Measurements from ENCODE around the gene WNT5A. TPM values are rescaled to one million over a fixed set of nuclear protein-coding genes. Genes with fewer than 3 reads are reported as not detected.

WNT5A gene
- total and polyA plus RNA-seq, 2 of the 4 experiments (the other 2 are of a cell fraction), result 224 to 231 TPM

- no peak overlapping the region for H4K91ac ChIP-seq (ENCODE audit: insufficient read depth, low read depth, low read length)
- H2BK15ac ChIP-seq (ENCODE audit: low read depth, low read length), result no peak overlapping the region; the same call in 2 of the 3 replicates
- no peak overlapping the region for H2AK9ac ChIP-seq (replicated peaks; ENCODE audit: low read depth, low read length, poor library complexity)
- H3K27ac ChIP-seq (ENCODE audit: insufficient read depth, low read length), result no peak overlapping the region
- no peak overlapping the region for H3K56ac ChIP-seq (ENCODE audit: extremely low read depth, insufficient read depth, low read length)
- H3K4me1 ChIP-seq (ENCODE audit: control insufficient read depth, insufficient read depth, low read length), result peaks cover 2% of the 10 kb centered on the region; the same call in 1 of the 2 replicates
- POLR2A ChIA-PET (ENCODE audit: unreplicated experiment), result no interaction called here
- CTCF ChIA-PET, result no interaction called here
- no peak overlapping the region for H4K8ac ChIP-seq (ENCODE audit: low read depth in 2 of 2, low read length in 2 of 2)
- no peaks in the 10 kb centered on the region for H3K9me3 ChIP-seq (ENCODE audit: control insufficient read depth, insufficient read depth, low read length)
- no peak overlapping the region for H3K14ac ChIP-seq (replicated peaks; ENCODE audit: low read depth, low read length)
- H2BK5ac ChIP-seq (ENCODE audit: low read depth, low read length, poor library complexity, severe bottlenecking), result no peak overlapping the region
- H3K27me3 ChIP-seq (ENCODE audit: control insufficient read depth, insufficient read depth, low read length), result no peaks in the 10 kb centered on the region
- no peak overlapping the region for H3K23ac ChIP-seq (ENCODE audit: low read depth, low read length)
- no peak overlapping the region for H3K9ac ChIP-seq (ENCODE audit: low read depth, low read length)
- H4K5ac ChIP-seq (ENCODE audit: low read depth, low read length), result no peak overlapping the region
- dilution Hi-C loops (cut with HindIII; ENCODE audit: low sequenced_read_pairs, unreplicated experiment), result no loop called here
- intact Hi-C loops (cut with micrococcal nuclease), result loop anchor here (5.0 kb wide), 1 partner anchor 217 kb away; no protein-coding TSS in a partner anchor
- no peaks in the 10 kb centered on the region for H3K79me1 ChIP-seq (ENCODE audit: low read depth in 1 of 2, low read length in 2 of 2)
- WGBS, 2 experiments (ENCODE audit: extremely low coverage in 2 of 2, insufficient read length in 1 of 2), result no CpG with 5 or more reads among the region's 4 CpGs
- H3K18ac ChIP-seq (ENCODE audit: low read depth, low read length), result no peak overlapping the region
- in situ Hi-C loops (cut with MboI; ENCODE audit: low sequenced_read_pairs), result no loop called here
- no peak overlapping the region for H2BK120ac ChIP-seq (ENCODE audit: low read depth, low read length)
- H2BK20ac ChIP-seq (ENCODE audit: low read depth, low read length), result peak overlapping the region; percentile 23; the same call in 1 of the 2 replicates
- H3K4ac ChIP-seq (ENCODE audit: low read depth, low read length), result no peak overlapping the region; the same call in 1 of the 2 replicates
- no peaks in the 10 kb centered on the region for H3K36me3 ChIP-seq (ENCODE audit: control insufficient read depth, insufficient read depth, low read length)
- TF ChIP-seq BHLHE40 (IDR thresholded peaks at IDR 0.05; ENCODE audit: low read depth, low read length) (no peak), CHD1 (IDR thresholded peaks at IDR 0.05; ENCODE audit: low read depth, low read length) (no peak)
- DNase-seq (no peak), ATAC-seq (ENCODE audit: low read depth) (no peak)
- no TSS peak for BruUV-seq (replicated peaks)
- H4K20me1 ChIP-seq (ENCODE audit: insufficient read depth, low read length), result no peaks in the 10 kb centered on the region
- H3K4me3 ChIP-seq (ENCODE audit: insufficient read depth, low read depth, low read length), result no peak overlapping the region
- no peak overlapping the region for H3K4me2 ChIP-seq (ENCODE audit: low read depth, low read length)
- peak overlapping the region; percentile 21 for H2AFZ ChIP-seq (replicated peaks; ENCODE audit: low read length, poor library complexity)
- peak overlapping the region; percentile 39 for H2AK5ac ChIP-seq (ENCODE audit: low read depth, low read length)
- H3K9me1 ChIP-seq (ENCODE audit: insufficient read depth, low read length), result no peaks in the 10 kb centered on the region; the same call in 1 of the 2 replicates
These were observed 18.7 kb upstream of the WNT5A start for GRCh38 chr3:55505776-55506175.

All from IMR-90 (cell line).